ENCODE data around the gene AHCTF1.
"Not testable (repeated sequence)": the region's sequence is repeated elsewhere in the genome, so short reads cannot be mapped to it uniquely, and the experiment has no call there.

The AHCTF1 gene

GRCh38 chr1:246934765-246935164 is 3.0 kb upstream of the AHCTF1 start:
- Histone ChIP-seq H3K9me3 (ENCODE audit: low read length) (peaks cover 4% of the 10 kb centered on the region), H3K4me1 (ENCODE audit: insufficient read depth, low read length) (peaks cover 5% of the 10 kb centered on the region), H3K27me3 (ENCODE audit: insufficient read depth, low read length) (no peaks in the 10 kb centered on the region), H3K36me3 (ENCODE audit: insufficient read depth, low read length) (peaks cover 10% of the 10 kb centered on the region), H2AFZ (ENCODE audit: low read depth, low read length) (no peak overlapping the region), H3K4me3 (ENCODE audit: low read length) (no peak overlapping the region)

- Histone ChIP-seq H3K36me3 (ENCODE audit: insufficient read depth, low read length) (peaks cover 11% of the 10 kb centered on the region), H2AFZ (ENCODE audit: low read depth, low read length) (no peak overlapping the region), H3K9me3 (ENCODE audit: low read length) (peaks cover 7% of the 10 kb centered on the region), H3K27me3 (ENCODE audit: insufficient read depth, low read length) (no peaks in the 10 kb centered on the region), H3K4me1 (ENCODE audit: insufficient read depth, low read length) (peaks cover 5% of the 10 kb centered on the region), H3K4me3 (ENCODE audit: low read length) (no peak overlapping the region)
Measured at GRCh38 chr1:246933893-246934292, 2.1 kb upstream of the AHCTF1 start.

GRCh38 chr1:246932366-246932700 is 585 bp upstream of the AHCTF1 start:
- peaks cover 5% of the 10 kb centered on the region for H3K4me1 ChIP-seq (ENCODE audit: insufficient read depth, low read length)
- peaks cover 16% of the 10 kb centered on the region for H3K36me3 ChIP-seq (ENCODE audit: insufficient read depth, low read length)
- H2AFZ ChIP-seq (ENCODE audit: low read depth, low read length), result peak overlapping the region; percentile 73
- H3K27me3 ChIP-seq (ENCODE audit: insufficient read depth, low read length), result no peaks in the 10 kb centered on the region
- H3K9me3 ChIP-seq (ENCODE audit: low read length), result peaks cover 9% of the 10 kb centered on the region
- peak overlapping the region; percentile 99 for H3K4me3 ChIP-seq (ENCODE audit: low read length)

GRCh38 chr1:246930830-246931548 is 759 bp downstream of the AHCTF1 start:
- Histone ChIP-seq H3K36me3 (ENCODE audit: insufficient read depth, low read length) (peaks cover 22% of the 10 kb centered on the region), H3K4me1 (ENCODE audit: insufficient read depth, low read length) (peaks cover 5% of the 10 kb centered on the region), H3K27me3 (ENCODE audit: insufficient read depth, low read length) (no peaks in the 10 kb centered on the region), H3K4me3 (ENCODE audit: low read length) (peak overlapping the region; percentile 99), H3K9me3 (ENCODE audit: low read length) (peaks cover 18% of the 10 kb centered on the region), H2AFZ (ENCODE audit: low read depth, low read length) (no peak overlapping the region)

- H3K36me3 ChIP-seq (ENCODE audit: insufficient read depth, low read length), result peaks cover 34% of the 10 kb centered on the region
- no peak overlapping the region for H3K4me3 ChIP-seq (ENCODE audit: low read length)
Measured at GRCh38 chr1:246925997-246926626, 5.6 kb downstream of the AHCTF1 start.

GRCh38 chr1:246923900-246924299 is 7.8 kb downstream of the AHCTF1 start:
- peaks cover 30% of the 10 kb centered on the region for H3K36me3 ChIP-seq (ENCODE audit: insufficient read depth, low read length)
- no peaks in the 10 kb centered on the region for H3K4me1 ChIP-seq (ENCODE audit: insufficient read depth, low read length)
- no peak overlapping the region for H3K4me3 ChIP-seq (ENCODE audit: low read length)
- peaks cover 38% of the 10 kb centered on the region for H3K9me3 ChIP-seq (ENCODE audit: low read length)
- H3K27me3 ChIP-seq (ENCODE audit: insufficient read depth, low read length), result no peaks in the 10 kb centered on the region
- no peak overlapping the region for H2AFZ ChIP-seq (ENCODE audit: low read depth, low read length)

More at GRCh38 chr1:246925997-246926626, 5.6 kb downstream of the AHCTF1 start:
- H2AFZ ChIP-seq (ENCODE audit: low read depth, low read length), result no peak overlapping the region
- H3K4me1 ChIP-seq (ENCODE audit: insufficient read depth, low read length), result peaks cover 5% of the 10 kb centered on the region
- H3K27me3 ChIP-seq (ENCODE audit: insufficient read depth, low read length), result no peaks in the 10 kb centered on the region
- H3K9me3 ChIP-seq (ENCODE audit: low read length), result peaks cover 32% of the 10 kb centered on the region

- Histone ChIP-seq H3K36me3 (ENCODE audit: insufficient read depth, low read length) (peaks cover 27% of the 10 kb centered on the region), H3K4me1 (ENCODE audit: insufficient read depth, low read length) (no peaks in the 10 kb centered on the region), H3K27me3 (ENCODE audit: insufficient read depth, low read length) (no peaks in the 10 kb centered on the region)
Measured at GRCh38 chr1:246923482-246923881, 8.3 kb downstream of the AHCTF1 start.

GRCh38 chr1:246921481-246921880 is 10.3 kb downstream of the AHCTF1 start:
- Histone ChIP-seq H3K4me3 (ENCODE audit: low read length) (no peak overlapping the region), H3K4me1 (ENCODE audit: insufficient read depth, low read length) (no peaks in the 10 kb centered on the region), H2AFZ (ENCODE audit: low read depth, low read length) (no peak overlapping the region), H3K27me3 (ENCODE audit: insufficient read depth, low read length) (no peaks in the 10 kb centered on the region), H3K9me3 (ENCODE audit: low read length) (peaks cover 24% of the 10 kb centered on the region), H3K36me3 (ENCODE audit: insufficient read depth, low read length) (peaks cover 38% of the 10 kb centered on the region)

More at GRCh38 chr1:246923482-246923881, 8.3 kb downstream of the AHCTF1 start:
- Histone ChIP-seq H2AFZ (ENCODE audit: low read depth, low read length) (no peak overlapping the region), H3K9me3 (ENCODE audit: low read length) (peaks cover 34% of the 10 kb centered on the region), H3K4me3 (ENCODE audit: low read length) (no peak overlapping the region)

GRCh38 chr1:246919902-246920301 is 11.8 kb downstream of the AHCTF1 start:
- Histone ChIP-seq H2AFZ (ENCODE audit: low read depth, low read length) (no peak overlapping the region), H3K9me3 (ENCODE audit: low read length) (peaks cover 18% of the 10 kb centered on the region), H3K4me1 (ENCODE audit: insufficient read depth, low read length) (no peaks in the 10 kb centered on the region), H3K27me3 (ENCODE audit: insufficient read depth, low read length) (no peaks in the 10 kb centered on the region), H3K36me3 (ENCODE audit: insufficient read depth, low read length) (peaks cover 38% of the 10 kb centered on the region), H3K4me3 (ENCODE audit: low read length) (no peak overlapping the region)

- H3K36me3 ChIP-seq (ENCODE audit: insufficient read depth, low read length), result peaks cover 65% of the 10 kb centered on the region
- H3K9me3 ChIP-seq (ENCODE audit: low read length); H3K4me3 ChIP-seq (ENCODE audit: low read length); H3K4me1 ChIP-seq (ENCODE audit: insufficient read depth, low read length); H2AFZ ChIP-seq (ENCODE audit: low read depth, low read length); H3K27me3 ChIP-seq (ENCODE audit: insufficient read depth, low read length): not testable (repeated sequence)
Measured at GRCh38 chr1:246916026-246916923, 15.5 kb downstream of the AHCTF1 start.

GRCh38 chr1:246907472-246907871 is 24.3 kb downstream of the AHCTF1 start:
- no peaks in the 10 kb centered on the region for H3K4me1 ChIP-seq (ENCODE audit: insufficient read depth, low read length)
- no peak overlapping the region for H3K4me3 ChIP-seq (ENCODE audit: low read length)
- H2AFZ ChIP-seq (ENCODE audit: low read depth, low read length), result no peak overlapping the region
- H3K36me3 ChIP-seq (ENCODE audit: insufficient read depth, low read length), result peaks cover 81% of the 10 kb centered on the region
- H3K9me3 ChIP-seq (ENCODE audit: low read length), result peaks cover 1% of the 10 kb centered on the region
- no peaks in the 10 kb centered on the region for H3K27me3 ChIP-seq (ENCODE audit: insufficient read depth, low read length)

- H2AFZ ChIP-seq (ENCODE audit: low read depth, low read length), result no peak overlapping the region
- no peaks in the 10 kb centered on the region for H3K27me3 ChIP-seq (ENCODE audit: insufficient read depth, low read length)
- no peaks in the 10 kb centered on the region for H3K4me1 ChIP-seq (ENCODE audit: insufficient read depth, low read length)
- H3K4me3 ChIP-seq (ENCODE audit: low read length), result no peak overlapping the region
- peaks cover 82% of the 10 kb centered on the region for H3K36me3 ChIP-seq (ENCODE audit: insufficient read depth, low read length)
- H3K9me3 ChIP-seq (ENCODE audit: low read length), result peaks cover 1% of the 10 kb centered on the region
Measured at GRCh38 chr1:246906833-246907232, 24.9 kb downstream of the AHCTF1 start.

GRCh38 chr1:246901874-246902273 is 29.9 kb downstream of the AHCTF1 start:
- Histone ChIP-seq H2AFZ (ENCODE audit: low read depth, low read length) (no peak overlapping the region), H3K4me3 (ENCODE audit: low read length) (no peak overlapping the region), H3K36me3 (ENCODE audit: insufficient read depth, low read length) (peaks cover 90% of the 10 kb centered on the region), H3K9me3 (ENCODE audit: low read length) (peaks cover 8% of the 10 kb centered on the region), H3K4me1 (ENCODE audit: insufficient read depth, low read length) (no peaks in the 10 kb centered on the region), H3K27me3 (ENCODE audit: insufficient read depth, low read length) (no peaks in the 10 kb centered on the region)
